HG03280 (cell line): ENCODE data around the gene SPTAN1.
"Not testable (repeated sequence)": the region's sequence is repeated elsewhere in the genome, so short reads cannot be mapped to it uniquely, and the experiment has no call there.

Experiments used
- ATAC-seq: cut with Tn5 transposase; IDR thresholded peaks from one replicate; pipeline ENCODE4 v1.9.1; 2021; ENCODE audit warnings: mild to moderate bottlenecking, moderate library complexity; ENCODE audit not compliant: unreplicated experiment

SPTAN1 gene

GRCh38 chr9:128631636-128632035 lies 79.2 kb downstream of the SPTAN1 start:
- no peak for ATAC-seq

- ATAC-seq = no peak
These were observed 79.7 kb downstream of the SPTAN1 start for GRCh38 chr9:128632066-128632465.

GRCh38 chr9:128632486-128632885 lies 80.1 kb downstream of the SPTAN1 start:
- no peak for ATAC-seq

- ATAC-seq = no peak
These were observed 80.7 kb downstream of the SPTAN1 start for GRCh38 chr9:128633057-128633456.

GRCh38 chr9:128633601-128634000 lies 81.2 kb downstream of the SPTAN1 start:
- no peak for ATAC-seq

GRCh38 chr9:128634111-128634510 lies 81.7 kb downstream of the SPTAN1 start:
- ATAC-seq = no peak

- no peak for ATAC-seq
These were observed 82.4 kb downstream of the SPTAN1 start for GRCh38 chr9:128634651-128635262.

- ATAC-seq = no peak
These were observed 83.1 kb downstream of the SPTAN1 start for GRCh38 chr9:128635266-128636023.

GRCh38 chr9:128636024-128636390 lies 83.6 kb downstream of the SPTAN1 start:
- ATAC-seq = no peak

- no peak for ATAC-seq
These were observed 84.5 kb downstream of the SPTAN1 start for GRCh38 chr9:128636556-128637530.

GRCh38 chr9:128637656-128638055 lies 85.3 kb downstream of the SPTAN1 start:
- no peak for ATAC-seq

GRCh38 chr9:128638580-128638979 lies 86.2 kb downstream of the SPTAN1 start:
- no peak for ATAC-seq

- ATAC-seq = no peak
These were observed 88.2 kb downstream of the SPTAN1 start for GRCh38 chr9:128640603-128641002.

- ATAC-seq = no peak
These were observed 90.4 kb downstream of the SPTAN1 start for GRCh38 chr9:128642675-128643245.

GRCh38 chr9:128643519-128644300 lies 91.3 kb downstream of the SPTAN1 start:
- ATAC-seq = peak; percentile 66

- not testable (repeated sequence) for ATAC-seq
These were observed 95.8 kb downstream of the SPTAN1 start for GRCh38 chr9:128648206-128648605.

GRCh38 chr9:128651798-128652197 lies 99.4 kb downstream of the SPTAN1 start:
- ATAC-seq = no peak

- no peak for ATAC-seq
These were observed 101.5 kb downstream of the SPTAN1 start for GRCh38 chr9:128653908-128654307.

- ATAC-seq = no peak
These were observed 102.1 kb downstream of the SPTAN1 start for GRCh38 chr9:128654481-128654880.
